GM23338 (cell line): Measurements from ENCODE around the gene LGALS7. TPM values are rescaled to one million over a fixed set of nuclear protein-coding genes. Genes with fewer than 3 reads are reported as not detected.
A peak's percentile ranks its signal among the peaks of the same experiment; 100 is the strongest.

ENCODE experiments used
- ATAC-seq: fragments of 200-7000 bp; cut with Tn5 transposase; 3 replicates; pipeline ENCODE4 v1.9.1; 2020
- DNase-seq: peaks from one replicate; pipeline ENCODE4 v3.0.0-alpha.2; 2015; ENCODE audit warnings: low spot score
- H2AFZ ChIP-seq: fragments of 200-600 bp; sonication (generic); 2 replicates; pipeline ENCODE4 v1.8.0; 2016; ENCODE audit warnings: antibody characterized with exemption, mild to moderate bottlenecking, moderate library complexity
- H3F3A ChIP-seq: fragments of 200-600 bp; sonication (generic); replicated peaks from 2 replicates; pipeline ENCODE4 v1.8.0; 2017; ENCODE audit warnings: antibody characterized with exemption, mixed run types, low read depth
- H3K27ac ChIP-seq: fragments of 200-600 bp; sonication (generic); 2 replicates; pipeline ENCODE4 v1.6.1; 2016; ENCODE audit warnings: low read depth
- H3K27me3 ChIP-seq: fragments of 200-600 bp; sonication (generic); 2 replicates; pipeline ENCODE4 v1.8.0; 2016; ENCODE audit warnings: mild to moderate bottlenecking, mixed run types, moderate library complexity; ENCODE audit not compliant: insufficient read depth
- H3K36me3 ChIP-seq: fragments of 200-600 bp; sonication (generic); 2 replicates; pipeline ENCODE4 v1.8.0; 2016; ENCODE audit warnings: mild to moderate bottlenecking; ENCODE audit not compliant: insufficient read depth
- H3K4me1 ChIP-seq: fragments of 200-600 bp; sonication (generic); 2 replicates; pipeline ENCODE4 v1.8.0; 2016; ENCODE audit warnings: mild to moderate bottlenecking, moderate library complexity; ENCODE audit not compliant: insufficient read depth
- H3K4me2 ChIP-seq: fragments of 200-600 bp; sonication (generic); 2 replicates; pipeline ENCODE4 v1.7.1; 2017; ENCODE audit warnings: mixed run types
- H3K4me3 ChIP-seq: fragments of 200-600 bp; sonication (generic); 2 replicates; pipeline ENCODE4 v1.6.1; 2016; ENCODE audit warnings: mixed run types
- H3K79me2 ChIP-seq: fragments of 200-600 bp; sonication (generic); replicated peaks from 2 replicates; pipeline ENCODE4 v1.8.0; 2017; ENCODE audit warnings: mild to moderate bottlenecking; ENCODE audit not compliant: insufficient read depth
- H3K9me2 ChIP-seq: fragments of 200-600 bp; sonication (generic); 2 replicates; pipeline ENCODE4 v1.8.0; 2017; ENCODE audit not compliant: insufficient read depth
- H4K20me1 ChIP-seq: fragments of 200-600 bp; sonication (generic); replicated peaks from 2 replicates; pipeline ENCODE4 v1.8.0; 2017; ENCODE audit warnings: mild to moderate bottlenecking; ENCODE audit not compliant: insufficient read depth
- H3K27ac Mint-ChIP-seq: 2 replicates; pipeline ENCODE4 v1.8.0; 2020; ENCODE audit warnings: inconsistent platforms, mild to moderate bottlenecking, moderate library complexity, mixed read lengths
- H3K27me3 Mint-ChIP-seq: 3 replicates; pipeline ENCODE4 v1.8.0; 2022; ENCODE audit warnings: low read depth, mild to moderate bottlenecking, moderate library complexity, mixed read lengths, inconsistent platforms; ENCODE audit not compliant: insufficient read depth, poor library complexity
- H3K36me3 Mint-ChIP-seq: 3 replicates; pipeline ENCODE4 v1.8.0; 2021; ENCODE audit warnings: low read depth, mild to moderate bottlenecking, inconsistent platforms, moderate library complexity, mixed read lengths
- H3K4me1 Mint-ChIP-seq: 3 replicates; pipeline ENCODE4 v1.8.0; 2020; ENCODE audit warnings: mild to moderate bottlenecking, inconsistent platforms, mixed read lengths
- H3K4me3 Mint-ChIP-seq: 3 replicates; pipeline ENCODE4 v1.8.0; 2021; ENCODE audit warnings: moderate library complexity, mild to moderate bottlenecking, inconsistent platforms, mixed read lengths
- H3K9me3 Mint-ChIP-seq: 3 replicates; pipeline ENCODE4 v1.8.0; 2020; ENCODE audit warnings: moderate library complexity, mild to moderate bottlenecking, inconsistent platforms, mixed read lengths
- JUNB ChIP-seq: IDR thresholded peaks from one replicate; pipeline ENCODE4 v1.6.1; 2016; ENCODE audit warnings: antibody characterized with exemption; ENCODE audit not compliant: unreplicated experiment
- NANOG ChIP-seq: IDR thresholded peaks from 2 replicates; pipeline ENCODE4 v1.6.1; 2016; ENCODE audit warnings: antibody characterized with exemption, borderline replicate concordance
- POLR2AphosphoS5 ChIP-seq: IDR thresholded peaks from 2 replicates; pipeline ENCODE4 v1.6.1; 2016; ENCODE audit warnings: antibody characterized with exemption, low read depth
- ZNF331 ChIP-seq: fragments of 250-450 bp; sonication (Bioruptor Pico); IDR thresholded peaks from 2 replicates; pipeline ENCODE4 v1.5.0; 2020; ENCODE audit warnings: low read depth, mild to moderate bottlenecking, moderate library complexity
- polyA plus RNA-seq: library from polyadenylated mRNA; unstranded; fragments of >200 nt; fragmentation: Nextera tagmentation; extraction: Ambion mirVana; gene quantifications from 2 replicates; pipeline ENCODE4 v1.2.1, GENCODE V29; 2016
- total RNA-seq: library from RNA; depleted of rRNA; stranded (reverse); fragments of >200 nt; shearing (Covaris generic); gene quantifications from 2 replicates; pipeline ENCODE4 v1.2.3, GENCODE V29; 2014
- TF ChIP-seq, protein P1 (sequence below), 2 experiments: fragments of 200-600 bp in 1 of 2; sonication (generic) in 1 of 2; conservative IDR thresholded peaks; 2 replicates each; pipeline versions ENCODE4 v1.5.1 to v1.6.1; 2016 to 2017; ENCODE audit warnings: antibody characterized with exemption in 2 of 2, low read depth in 2 of 2, mild to moderate bottlenecking in 2 of 2, moderate library complexity in 1 of 2
- TF ChIP-seq, protein P2 (sequence below): fragments of 250-450 bp; sonication (Bioruptor Pico); IDR thresholded peaks from 2 replicates; pipeline ENCODE4 v1.5.0; 2020; ENCODE audit warnings: mild to moderate bottlenecking, moderate library complexity
- TF ChIP-seq, protein P3 (sequence below): IDR thresholded peaks from one replicate; pipeline ENCODE4 v1.6.1; 2018; ENCODE audit warnings: antibody characterized with exemption; ENCODE audit not compliant: unreplicated experiment

The LGALS7 gene
- total and polyA plus RNA-seq, 2 experiments from 2014 or later, result 1.6 TPM; not detected in 1

DNA sequence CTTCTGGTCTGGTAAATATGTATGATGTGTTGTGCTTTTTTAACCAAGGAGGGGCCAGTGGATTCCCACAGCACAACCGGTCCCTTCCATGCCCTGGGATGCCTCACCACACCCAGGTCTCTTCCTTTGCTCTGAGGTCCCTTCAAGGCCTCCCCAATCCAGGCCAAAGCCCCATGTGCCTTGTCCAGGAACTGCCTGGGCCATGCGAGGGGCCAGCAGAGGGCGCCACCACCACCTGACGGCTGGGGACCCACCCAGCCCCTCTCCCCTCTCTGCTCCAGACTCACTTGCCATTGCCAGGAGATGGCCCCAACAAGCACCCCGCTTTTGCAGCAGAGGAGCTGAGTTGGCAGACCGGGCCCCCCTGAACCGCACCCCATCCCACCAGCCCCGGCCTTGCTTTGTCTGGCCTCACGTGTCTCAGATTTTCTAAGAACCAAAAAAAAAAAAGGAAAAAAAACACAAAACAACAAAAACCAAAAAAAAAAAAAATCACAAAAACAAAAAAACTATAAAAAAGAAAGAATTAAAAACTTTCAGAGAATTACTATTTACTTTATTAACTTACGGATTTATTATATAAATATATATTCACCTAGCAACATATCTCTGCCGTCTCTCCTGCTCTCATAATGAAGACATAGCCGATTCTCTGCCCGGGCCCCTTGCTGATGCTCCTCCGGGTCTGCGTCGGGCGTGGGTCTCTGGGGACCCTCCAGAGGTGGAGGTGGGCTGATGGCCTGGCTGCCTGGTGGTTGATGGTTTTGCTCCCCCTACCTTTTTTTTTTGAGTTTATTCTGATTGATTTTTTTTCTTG lies 43.5 kb downstream of the LGALS7 start:
- H3K9me3 Mint-ChIP-seq, result no peaks in the 10 kb centered on the region
- DNase-seq, result peak; percentile 91
- H3K4me1 Mint-ChIP-seq, result peaks cover 17% of the 10 kb centered on the region
- peaks cover 17% of the 10 kb centered on the region for H3K36me3 ChIP-seq
- no peak overlapping the region for H3K4me2 ChIP-seq
- TF ChIP-seq NANOG, result no peak
- TF ChIP-seq, protein P1, sequence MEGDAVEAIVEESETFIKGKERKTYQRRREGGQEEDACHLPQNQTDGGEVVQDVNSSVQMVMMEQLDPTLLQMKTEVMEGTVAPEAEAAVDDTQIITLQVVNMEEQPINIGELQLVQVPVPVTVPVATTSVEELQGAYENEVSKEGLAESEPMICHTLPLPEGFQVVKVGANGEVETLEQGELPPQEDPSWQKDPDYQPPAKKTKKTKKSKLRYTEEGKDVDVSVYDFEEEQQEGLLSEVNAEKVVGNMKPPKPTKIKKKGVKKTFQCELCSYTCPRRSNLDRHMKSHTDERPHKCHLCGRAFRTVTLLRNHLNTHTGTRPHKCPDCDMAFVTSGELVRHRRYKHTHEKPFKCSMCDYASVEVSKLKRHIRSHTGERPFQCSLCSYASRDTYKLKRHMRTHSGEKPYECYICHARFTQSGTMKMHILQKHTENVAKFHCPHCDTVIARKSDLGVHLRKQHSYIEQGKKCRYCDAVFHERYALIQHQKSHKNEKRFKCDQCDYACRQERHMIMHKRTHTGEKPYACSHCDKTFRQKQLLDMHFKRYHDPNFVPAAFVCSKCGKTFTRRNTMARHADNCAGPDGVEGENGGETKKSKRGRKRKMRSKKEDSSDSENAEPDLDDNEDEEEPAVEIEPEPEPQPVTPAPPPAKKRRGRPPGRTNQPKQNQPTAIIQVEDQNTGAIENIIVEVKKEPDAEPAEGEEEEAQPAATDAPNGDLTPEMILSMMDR (conservative IDR thresholded peaks at IDR 0.05; ENCODE audit: low read depth in 2 of 2), result peak; percentile 78 to 96
- TF ChIP-seq POLR2AphosphoS5, result peak; percentile 30; the same call in 1 of the 2 replicates
- no peak for TF ChIP-seq ZNF331 (CRISPR knock-in tag)
- TF ChIP-seq JUNB, result no peak
- TF ChIP-seq, protein P2, sequence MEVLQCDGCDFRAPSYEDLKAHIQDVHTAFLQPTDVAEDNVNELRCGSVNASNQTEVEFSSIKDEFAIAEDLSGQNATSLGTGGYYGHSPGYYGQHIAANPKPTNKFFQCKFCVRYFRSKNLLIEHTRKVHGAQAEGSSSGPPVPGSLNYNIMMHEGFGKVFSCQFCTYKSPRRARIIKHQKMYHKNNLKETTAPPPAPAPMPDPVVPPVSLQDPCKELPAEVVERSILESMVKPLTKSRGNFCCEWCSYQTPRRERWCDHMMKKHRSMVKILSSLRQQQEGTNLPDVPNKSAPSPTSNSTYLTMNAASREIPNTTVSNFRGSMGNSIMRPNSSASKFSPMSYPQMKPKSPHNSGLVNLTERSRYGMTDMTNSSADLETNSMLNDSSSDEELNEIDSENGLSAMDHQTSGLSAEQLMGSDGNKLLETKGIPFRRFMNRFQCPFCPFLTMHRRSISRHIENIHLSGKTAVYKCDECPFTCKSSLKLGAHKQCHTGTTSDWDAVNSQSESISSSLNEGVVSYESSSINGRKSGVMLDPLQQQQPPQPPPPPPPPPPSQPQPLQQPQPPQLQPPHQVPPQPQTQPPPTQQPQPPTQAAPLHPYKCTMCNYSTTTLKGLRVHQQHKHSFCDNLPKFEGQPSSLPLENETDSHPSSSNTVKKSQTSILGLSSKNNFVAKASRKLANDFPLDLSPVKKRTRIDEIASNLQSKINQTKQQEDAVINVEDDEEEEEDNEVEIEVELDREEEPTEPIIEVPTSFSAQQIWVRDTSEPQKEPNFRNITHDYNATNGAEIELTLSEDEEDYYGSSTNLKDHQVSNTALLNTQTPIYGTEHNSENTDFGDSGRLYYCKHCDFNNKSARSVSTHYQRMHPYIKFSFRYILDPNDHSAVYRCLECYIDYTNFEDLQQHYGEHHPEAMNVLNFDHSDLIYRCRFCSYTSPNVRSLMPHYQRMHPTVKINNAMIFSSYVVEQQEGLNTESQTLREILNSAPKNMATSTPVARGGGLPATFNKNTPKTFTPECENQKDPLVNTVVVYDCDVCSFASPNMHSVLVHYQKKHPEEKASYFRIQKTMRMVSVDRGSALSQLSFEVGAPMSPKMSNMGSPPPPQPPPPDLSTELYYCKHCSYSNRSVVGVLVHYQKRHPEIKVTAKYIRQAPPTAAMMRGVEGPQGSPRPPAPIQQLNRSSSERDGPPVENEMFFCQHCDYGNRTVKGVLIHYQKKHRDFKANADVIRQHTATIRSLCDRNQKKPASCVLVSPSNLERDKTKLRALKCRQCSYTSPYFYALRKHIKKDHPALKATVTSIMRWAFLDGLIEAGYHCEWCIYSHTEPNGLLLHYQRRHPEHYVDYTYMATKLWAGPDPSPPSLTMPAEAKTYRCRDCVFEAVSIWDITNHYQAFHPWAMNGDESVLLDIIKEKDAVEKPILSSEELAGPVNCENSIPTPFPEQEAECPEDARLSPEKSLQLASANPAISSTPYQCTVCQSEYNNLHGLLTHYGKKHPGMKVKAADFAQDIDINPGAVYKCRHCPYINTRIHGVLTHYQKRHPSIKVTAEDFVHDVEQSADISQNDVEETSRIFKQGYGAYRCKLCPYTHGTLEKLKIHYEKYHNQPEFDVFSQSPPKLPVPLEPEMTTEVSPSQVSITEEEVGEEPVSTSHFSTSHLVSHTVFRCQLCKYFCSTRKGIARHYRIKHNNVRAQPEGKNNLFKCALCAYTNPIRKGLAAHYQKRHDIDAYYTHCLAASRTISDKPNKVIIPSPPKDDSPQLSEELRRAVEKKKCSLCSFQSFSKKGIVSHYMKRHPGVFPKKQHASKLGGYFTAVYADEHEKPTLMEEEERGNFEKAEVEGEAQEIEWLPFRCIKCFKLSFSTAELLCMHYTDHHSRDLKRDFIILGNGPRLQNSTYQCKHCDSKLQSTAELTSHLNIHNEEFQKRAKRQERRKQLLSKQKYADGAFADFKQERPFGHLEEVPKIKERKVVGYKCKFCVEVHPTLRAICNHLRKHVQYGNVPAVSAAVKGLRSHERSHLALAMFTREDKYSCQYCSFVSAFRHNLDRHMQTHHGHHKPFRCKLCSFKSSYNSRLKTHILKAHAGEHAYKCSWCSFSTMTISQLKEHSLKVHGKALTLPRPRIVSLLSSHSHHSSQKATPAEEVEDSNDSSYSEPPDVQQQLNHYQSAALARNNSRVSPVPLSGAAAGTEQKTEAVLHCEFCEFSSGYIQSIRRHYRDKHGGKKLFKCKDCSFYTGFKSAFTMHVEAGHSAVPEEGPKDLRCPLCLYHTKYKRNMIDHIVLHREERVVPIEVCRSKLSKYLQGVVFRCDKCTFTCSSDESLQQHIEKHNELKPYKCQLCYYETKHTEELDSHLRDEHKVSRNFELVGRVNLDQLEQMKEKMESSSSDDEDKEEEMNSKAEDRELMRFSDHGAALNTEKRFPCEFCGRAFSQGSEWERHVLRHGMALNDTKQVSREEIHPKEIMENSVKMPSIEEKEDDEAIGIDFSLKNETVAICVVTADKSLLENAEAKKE (CRISPR knock-in tag), result no peak
- TF ChIP-seq, protein P3, sequence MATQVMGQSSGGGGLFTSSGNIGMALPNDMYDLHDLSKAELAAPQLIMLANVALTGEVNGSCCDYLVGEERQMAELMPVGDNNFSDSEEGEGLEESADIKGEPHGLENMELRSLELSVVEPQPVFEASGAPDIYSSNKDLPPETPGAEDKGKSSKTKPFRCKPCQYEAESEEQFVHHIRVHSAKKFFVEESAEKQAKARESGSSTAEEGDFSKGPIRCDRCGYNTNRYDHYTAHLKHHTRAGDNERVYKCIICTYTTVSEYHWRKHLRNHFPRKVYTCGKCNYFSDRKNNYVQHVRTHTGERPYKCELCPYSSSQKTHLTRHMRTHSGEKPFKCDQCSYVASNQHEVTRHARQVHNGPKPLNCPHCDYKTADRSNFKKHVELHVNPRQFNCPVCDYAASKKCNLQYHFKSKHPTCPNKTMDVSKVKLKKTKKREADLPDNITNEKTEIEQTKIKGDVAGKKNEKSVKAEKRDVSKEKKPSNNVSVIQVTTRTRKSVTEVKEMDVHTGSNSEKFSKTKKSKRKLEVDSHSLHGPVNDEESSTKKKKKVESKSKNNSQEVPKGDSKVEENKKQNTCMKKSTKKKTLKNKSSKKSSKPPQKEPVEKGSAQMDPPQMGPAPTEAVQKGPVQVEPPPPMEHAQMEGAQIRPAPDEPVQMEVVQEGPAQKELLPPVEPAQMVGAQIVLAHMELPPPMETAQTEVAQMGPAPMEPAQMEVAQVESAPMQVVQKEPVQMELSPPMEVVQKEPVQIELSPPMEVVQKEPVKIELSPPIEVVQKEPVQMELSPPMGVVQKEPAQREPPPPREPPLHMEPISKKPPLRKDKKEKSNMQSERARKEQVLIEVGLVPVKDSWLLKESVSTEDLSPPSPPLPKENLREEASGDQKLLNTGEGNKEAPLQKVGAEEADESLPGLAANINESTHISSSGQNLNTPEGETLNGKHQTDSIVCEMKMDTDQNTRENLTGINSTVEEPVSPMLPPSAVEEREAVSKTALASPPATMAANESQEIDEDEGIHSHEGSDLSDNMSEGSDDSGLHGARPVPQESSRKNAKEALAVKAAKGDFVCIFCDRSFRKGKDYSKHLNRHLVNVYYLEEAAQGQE, result no peak
- peaks cover 38% of the 10 kb centered on the region for H3K27me3 Mint-ChIP-seq
- no peak overlapping the region for H3K27ac ChIP-seq
- ATAC-seq, result peak; percentile 89
- peak overlapping the region; percentile 92 for H3K27ac Mint-ChIP-seq
- H3K36me3 Mint-ChIP-seq, result peaks cover 55% of the 10 kb centered on the region
- peaks cover 6% of the 10 kb centered on the region for H4K20me1 ChIP-seq
- H3K4me1 ChIP-seq, result peaks cover 9% of the 10 kb centered on the region
- H3K9me2 ChIP-seq, result no peaks in the 10 kb centered on the region
- H3K4me3 Mint-ChIP-seq, result no peak overlapping the region; the same call in 2 of the 3 replicates
- H3F3A ChIP-seq, result peaks cover 26% of the 10 kb centered on the region; the same call in 1 of the 2 replicates
- H3K79me2 ChIP-seq, result no peaks in the 10 kb centered on the region
- H3K27me3 ChIP-seq, result no peaks in the 10 kb centered on the region
- H3K4me3 ChIP-seq, result no peak overlapping the region
- H2AFZ ChIP-seq, result no peak overlapping the region
